Heart left ventricle (tissue), 13 donors: ENCODE measurements around the gene CACNA2D1.

ENCODE experiments used
- CTCF ChIP-seq, 12 donors: fragments of 200-600 bp; sonication (generic) in 4 of 12; IDR thresholded peaks; one replicate each; pipeline versions ENCODE4 v1.5.0 to v1.8.0; 2018 to 2022; ENCODE audit warnings: antibody characterized with exemption in 12 of 12, mild to moderate bottlenecking in 5 of 12
- POLR2A ChIP-seq, 2 donors: fragments of 450-650 bp; IDR thresholded peaks; one replicate each; pipeline ENCODE4 v1.6.1; 2017; ENCODE audit warnings: antibody characterized with exemption in 2 of 2, mild to moderate bottlenecking in 2 of 2, moderate library complexity in 2 of 2
- donor health status: ischemic (EF 13 %, LVEDD 7.1; RV severe dilation, severe dysfunction).
- donor health status: DM: no; HTN: yes; CAD: no.
- donor health status: DM: no; HTN: no; CAD: no.
- donor health status: ischemic (EF 25% LVEDD 6.9; RV normal size, moderate dysfunction).
- donor health status: ischemic (EF 25% LVEDD 5.7; RV mildly dilated, moderate dysfunction).
- donor health status: ischemic (EF 35%, LVEDD 5.7; RV mildly dilated, moderate dysfunction).
- donor health status: nonischemic (EF 11% LVEDD 7.7; RV severe dilation, severe dysfunction).
- donor health status: DM: yes; HTN: yes; CAD: no.
- donor health status: PGD.
- donor health status: ischemic (EF 29% LVEDD 5.4; RV normal size, mild dysfunction).
- donor health status: nonischemic (EF 23%, LVEDD 6.1; RV moderate dilation, normal function).

- TF ChIP-seq POLR2A (IDR thresholded peaks at IDR 0.05) (no peak), CTCF (IDR thresholded peaks at IDR 0.05) (no peak)
Measured at GRCh38 chr7:82406937-82407336, 36.6 kb downstream of the CACNA2D1 start.
